22Rv1 (cell line): ENCODE results near the gene GPRC6A.

ENCODE experiments used
- CTCF ChIP-seq: fragments of 450-650 bp; IDR thresholded peaks from 2 replicates; pipeline ENCODE4 v1.5.1; 2017; ENCODE audit warnings: mild to moderate bottlenecking
- ZFX ChIP-seq: fragments of 450-650 bp; IDR thresholded peaks from 2 replicates; pipeline ENCODE4 v1.6.1; 2017; ENCODE audit warnings: antibody characterized with exemption, borderline replicate concordance

GRCh38 chr6:116866281-116866871 is 37.5 kb upstream of the GPRC6A start:
- TF ChIP-seq CTCF (no peak), ZFX (no peak)
